HEK293T (cell line): Measurements from ENCODE around the gene ZNF214.

Experiments used
- BHLHE40 ChIP-seq: fragments of 450-650 bp; IDR thresholded peaks from 2 replicates; pipeline ENCODE4 v1.6.1; 2016; ENCODE audit warnings: mild to moderate bottlenecking, moderate library complexity, borderline replicate concordance
- ELF4 ChIP-seq: fragments of 450-650 bp; IDR thresholded peaks from 2 replicates; pipeline ENCODE4 v1.6.1; 2017; ENCODE audit warnings: antibody characterized with exemption
- FOXA1 ChIP-seq: fragments of 450-650 bp; IDR thresholded peaks from 2 replicates; pipeline ENCODE4 v1.6.1; 2016; ENCODE audit warnings: mild to moderate bottlenecking
- FOXK2 ChIP-seq: fragments of 450-650 bp; IDR thresholded peaks from 2 replicates; pipeline ENCODE4 v1.6.1; 2016; ENCODE audit warnings: mild to moderate bottlenecking
- FOXM1 ChIP-seq: fragments of 450-650 bp; IDR thresholded peaks from 2 replicates; pipeline ENCODE4 v1.6.1; 2017; ENCODE audit warnings: mild to moderate bottlenecking, borderline replicate concordance
- HDGF ChIP-seq: fragments of 450-650 bp; IDR thresholded peaks from 2 replicates; pipeline ENCODE4 v1.6.1; 2017; ENCODE audit warnings: antibody characterized with exemption, borderline replicate concordance
- SUZ12 ChIP-seq: fragments of 450-650 bp; IDR thresholded peaks from 2 replicates; pipeline ENCODE4 v1.6.1; 2016; ENCODE audit warnings: mild to moderate bottlenecking
- TARDBP ChIP-seq: fragments of 450-650 bp; IDR thresholded peaks from 2 replicates; pipeline ENCODE4 v1.6.1; 2016
- ZNF384 ChIP-seq: fragments of 450-650 bp; IDR thresholded peaks from 2 replicates; pipeline ENCODE4 v1.6.1; 2016

DNA sequence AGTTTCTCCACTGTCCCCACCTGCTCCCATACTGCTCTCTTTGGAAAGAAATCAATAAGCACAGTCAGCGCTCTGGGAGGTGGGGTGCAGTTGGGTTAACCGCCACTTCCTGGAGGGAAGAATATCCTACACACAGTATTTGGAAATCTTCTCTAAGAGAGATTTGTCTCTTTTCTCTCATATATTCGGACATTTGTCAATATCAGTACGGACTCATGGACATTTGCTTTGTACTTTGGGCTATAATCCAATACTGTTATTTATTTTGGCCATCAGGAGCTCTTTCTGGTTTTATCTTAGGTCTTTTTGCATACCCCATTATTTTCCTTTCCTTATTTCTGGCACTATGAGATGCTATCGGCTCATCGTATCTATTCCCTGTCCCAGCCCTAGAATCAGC is 13.9 kb upstream of the ZNF214 start:
- TF ChIP-seq FOXA1 = no peak
- no peak for TF ChIP-seq HDGF
- no peak for TF ChIP-seq ZNF384
- TF ChIP-seq FOXK2 = no peak
- TF ChIP-seq TARDBP = no peak
- TF ChIP-seq ELF4 = no peak
- no peak for TF ChIP-seq SUZ12
- no peak for TF ChIP-seq BHLHE40
- no peak for TF ChIP-seq FOXM1
